ENCODE measurements around the gene TTC39A. TPM values are rescaled to one million over a fixed set of nuclear protein-coding genes. Genes with fewer than 3 reads are reported as not detected.

Gene TTC39A
- total RNA-seq, 1 donor from 2014 or later = 42.1 TPM

DNA sequence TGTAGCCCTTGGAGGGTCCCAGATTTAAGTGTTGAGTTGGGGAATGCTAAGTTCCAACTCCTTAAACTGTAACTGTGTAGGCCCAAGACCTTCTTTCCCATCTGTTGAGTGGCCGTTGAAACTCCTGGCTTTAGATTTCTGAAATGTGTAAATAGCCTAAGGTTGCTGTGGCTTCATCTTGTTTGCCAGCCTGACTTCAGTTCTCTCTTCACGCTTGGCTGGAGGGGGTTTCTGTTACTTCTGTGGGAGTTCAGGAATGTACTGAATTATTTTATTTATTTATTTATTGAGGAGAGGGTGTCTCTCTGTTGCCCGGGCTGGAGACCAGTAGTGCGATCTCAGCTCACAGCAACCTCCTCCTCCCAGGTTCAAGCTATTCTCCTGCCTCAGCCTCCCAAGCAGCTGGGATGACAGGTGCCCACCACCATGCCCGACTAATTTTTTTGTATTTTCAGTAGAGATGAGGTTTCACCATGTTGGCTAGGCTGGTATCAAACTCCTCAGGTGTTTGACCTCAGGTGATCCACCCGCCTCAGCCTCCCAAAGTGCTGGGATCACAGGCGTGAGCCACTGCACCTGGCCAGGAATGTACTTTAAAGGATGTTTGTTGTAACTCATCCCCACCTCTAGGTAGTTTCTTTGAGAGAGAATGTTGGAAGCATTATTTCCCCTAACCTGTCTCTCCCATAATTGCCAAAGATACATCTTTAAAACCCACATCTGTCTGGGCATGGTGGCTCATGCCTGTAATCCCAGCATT, 5.9 kb downstream of the TTC39A start:
- no peak for TF ChIP-seq CTCF (IDR thresholded peaks at IDR 0.05)
- no peaks in the 10 kb centered on the region for H3K36me3 ChIP-seq
- no peaks in the 10 kb centered on the region for H3K4me1 ChIP-seq
- DNase-seq (no peak), ATAC-seq (no peak)
- no peak overlapping the region for H3K4me3 ChIP-seq
- H3K9me3 ChIP-seq = no peaks in the 10 kb centered on the region
- intact Hi-C loops (cut with DNase I) = no loop called here
- H3K27me3 ChIP-seq = no peaks in the 10 kb centered on the region
- H3K27ac ChIP-seq = no peak overlapping the region

- Histone ChIP-seq H3K4me3 (no peak overlapping the region), H3K4me1 (no peaks in the 10 kb centered on the region), H3K27me3 (no peaks in the 10 kb centered on the region), H3K27ac (no peak overlapping the region), H3K36me3 (no peaks in the 10 kb centered on the region), H3K9me3 (no peaks in the 10 kb centered on the region)
- intact Hi-C loops (cut with DNase I) = no loop called here
- ATAC-seq (no peak), DNase-seq (no peak)
- TF ChIP-seq CTCF (IDR thresholded peaks at IDR 0.05) = no peak
These were observed 6.6 kb downstream of the TTC39A start for GRCh38 chr1:51323778-51324177.

- ATAC-seq = no peak
These were observed 7.8 kb downstream of the TTC39A start for GRCh38 chr1:51322417-51323101.

GRCh38 chr1:51321924-51322280, 8.5 kb downstream of the TTC39A start:
- H3K27ac ChIP-seq = no peak overlapping the region
- no peak for ATAC-seq
- intact Hi-C loops (cut with DNase I) = no loop called here

More at GRCh38 chr1:51322417-51323101, 7.8 kb downstream of the TTC39A start:
- Histone ChIP-seq H3K36me3 (no peaks in the 10 kb centered on the region), H3K9me3 (no peaks in the 10 kb centered on the region), H3K4me1 (no peaks in the 10 kb centered on the region), H3K27me3 (no peaks in the 10 kb centered on the region), H3K4me3 (no peak overlapping the region), H3K27ac (no peak overlapping the region)
- intact Hi-C loops (cut with DNase I) = no loop called here
- TF ChIP-seq CTCF (IDR thresholded peaks at IDR 0.05) = no peak
- no peak for DNase-seq

More at GRCh38 chr1:51321924-51322280, 8.5 kb downstream of the TTC39A start:
- Histone ChIP-seq H3K36me3 (no peaks in the 10 kb centered on the region), H3K9me3 (no peaks in the 10 kb centered on the region), H3K4me3 (no peak overlapping the region), H3K27me3 (no peaks in the 10 kb centered on the region), H3K4me1 (no peaks in the 10 kb centered on the region)
- DNase-seq = no peak
- TF ChIP-seq CTCF (IDR thresholded peaks at IDR 0.05) = no peak
